ENCODE data around the gene PTPDC1. TPM values are rescaled to one million over a fixed set of nuclear protein-coding genes. Genes with fewer than 3 reads are reported as not detected.

Gene PTPDC1
- total RNA-seq, 4 donors from 2014 or later, result 5.9 to 21.6 (median 14.9) TPM

GRCh38 chr9:94127806-94128205 lies 43.5 kb downstream of the PTPDC1 start:
- intact Hi-C loops (cut with DNase I; ENCODE audit: low total_unique reads), result no loop called here
- Histone ChIP-seq H3K4me3 (no peak overlapping the region), H3K27ac (no peak overlapping the region), H3K27me3 (no peaks in the 10 kb centered on the region), H3K4me1 (no peaks in the 10 kb centered on the region), H3K9me3 (peaks cover 0 to 5% of the 10 kb centered on the region in 2 donors), H3K36me3 (no peaks in the 10 kb centered on the region)
- TF ChIP-seq, protein P1, sequence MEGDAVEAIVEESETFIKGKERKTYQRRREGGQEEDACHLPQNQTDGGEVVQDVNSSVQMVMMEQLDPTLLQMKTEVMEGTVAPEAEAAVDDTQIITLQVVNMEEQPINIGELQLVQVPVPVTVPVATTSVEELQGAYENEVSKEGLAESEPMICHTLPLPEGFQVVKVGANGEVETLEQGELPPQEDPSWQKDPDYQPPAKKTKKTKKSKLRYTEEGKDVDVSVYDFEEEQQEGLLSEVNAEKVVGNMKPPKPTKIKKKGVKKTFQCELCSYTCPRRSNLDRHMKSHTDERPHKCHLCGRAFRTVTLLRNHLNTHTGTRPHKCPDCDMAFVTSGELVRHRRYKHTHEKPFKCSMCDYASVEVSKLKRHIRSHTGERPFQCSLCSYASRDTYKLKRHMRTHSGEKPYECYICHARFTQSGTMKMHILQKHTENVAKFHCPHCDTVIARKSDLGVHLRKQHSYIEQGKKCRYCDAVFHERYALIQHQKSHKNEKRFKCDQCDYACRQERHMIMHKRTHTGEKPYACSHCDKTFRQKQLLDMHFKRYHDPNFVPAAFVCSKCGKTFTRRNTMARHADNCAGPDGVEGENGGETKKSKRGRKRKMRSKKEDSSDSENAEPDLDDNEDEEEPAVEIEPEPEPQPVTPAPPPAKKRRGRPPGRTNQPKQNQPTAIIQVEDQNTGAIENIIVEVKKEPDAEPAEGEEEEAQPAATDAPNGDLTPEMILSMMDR (IDR thresholded peaks at IDR 0.05), result no peak
- no peak for TF ChIP-seq POLR2A (IDR thresholded peaks at IDR 0.05)
- DNase-seq, result no peak

DNA sequence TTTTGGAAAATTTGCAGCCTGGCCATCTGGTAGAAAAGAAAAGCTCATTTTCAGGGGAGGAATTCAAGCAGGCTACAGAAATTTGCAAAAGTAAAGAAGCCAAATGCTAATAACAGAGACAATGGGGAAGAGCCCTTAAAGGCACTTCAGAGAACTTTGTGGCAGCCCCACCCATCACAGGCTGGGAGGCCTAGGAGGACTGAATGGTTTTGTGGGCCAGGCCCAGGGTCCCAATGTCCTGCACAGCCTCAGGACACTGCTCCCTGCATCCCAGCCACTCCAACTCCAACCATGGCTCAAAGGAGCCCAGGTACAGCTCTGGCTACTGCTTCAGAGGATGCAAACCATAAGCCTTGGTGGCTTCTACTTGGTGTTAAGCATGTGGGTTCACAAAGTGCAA lies 44.3 kb downstream of the PTPDC1 start:
- intact Hi-C loops (cut with DNase I; ENCODE audit: low total_unique reads), result no loop called here
- Histone ChIP-seq H3K9me3 (peaks cover 0 to 5% of the 10 kb centered on the region in 2 donors), H3K27me3 (no peaks in the 10 kb centered on the region), H3K36me3 (no peaks in the 10 kb centered on the region), H3K4me1 (no peaks in the 10 kb centered on the region), H3K4me3 (no peak overlapping the region), H3K27ac (no peak overlapping the region)
- no peak for TF ChIP-seq POLR2A (IDR thresholded peaks at IDR 0.05)
- TF ChIP-seq, protein P1 (IDR thresholded peaks at IDR 0.05), result no peak
- DNase-seq, result no peak

DNA sequence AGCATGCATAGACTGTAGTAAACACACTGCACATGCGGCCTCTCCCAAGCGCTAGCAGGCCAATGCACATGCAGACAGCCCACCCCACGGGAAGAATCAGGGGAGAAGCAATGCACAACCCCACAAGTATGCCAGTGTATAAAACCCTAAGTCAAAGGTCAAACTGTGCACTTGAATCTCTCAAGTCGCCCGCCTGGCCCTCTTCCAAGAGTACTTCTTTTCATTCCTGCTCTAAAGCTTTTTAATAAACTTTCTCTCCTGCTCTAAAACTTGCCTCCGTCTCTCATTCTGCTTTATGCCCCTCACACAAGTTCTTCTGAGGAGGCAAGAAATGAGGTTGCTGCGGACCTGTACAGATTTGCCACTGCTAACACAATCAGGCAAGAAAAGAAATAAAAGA lies 50.4 kb downstream of the PTPDC1 start:
- TF ChIP-seq, protein P1 (IDR thresholded peaks at IDR 0.05), result no peak
- no peak for TF ChIP-seq POLR2A (IDR thresholded peaks at IDR 0.05)
- H3K36me3 ChIP-seq, result no peaks in the 10 kb centered on the region
- H3K27me3 ChIP-seq, result no peaks in the 10 kb centered on the region
- intact Hi-C loops (cut with DNase I; ENCODE audit: low total_unique reads), result no loop called here
- H3K27ac ChIP-seq, result peak overlapping the region; percentile 94 to 95
- no peaks in the 10 kb centered on the region for H3K9me3 ChIP-seq
- no peak overlapping the region for H3K4me3 ChIP-seq
- peak in 1 of 2 donors; percentile 54 for DNase-seq
- peaks cover 12 to 21% of the 10 kb centered on the region in 2 donors for H3K4me1 ChIP-seq

DNA sequence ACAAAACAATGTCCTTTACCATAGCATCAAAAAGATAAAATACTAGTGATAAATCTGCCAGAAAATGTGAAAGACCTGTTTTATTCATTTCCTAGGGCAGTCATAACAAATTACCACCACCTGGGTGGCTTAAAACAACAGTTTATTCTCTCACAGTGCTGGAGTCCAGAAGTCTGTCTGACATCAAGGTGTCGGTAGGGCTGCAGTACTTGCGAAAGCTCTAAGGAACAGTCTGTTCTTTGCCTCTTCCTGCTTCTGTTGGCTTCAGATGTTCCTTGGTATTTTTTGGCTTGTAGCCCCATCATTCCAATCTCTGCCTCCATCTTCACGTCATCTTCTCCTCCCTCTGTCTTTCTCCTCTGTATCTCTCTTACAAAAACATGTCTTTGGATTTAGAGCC lies 51.0 kb downstream of the PTPDC1 start:
- Histone ChIP-seq H3K9me3 (no peaks in the 10 kb centered on the region), H3K4me1 (peaks cover 15 to 23% of the 10 kb centered on the region in 2 donors), H3K4me3 (no peak overlapping the region), H3K27ac (peak overlapping the region; percentile 94 to 95), H3K36me3 (no peaks in the 10 kb centered on the region), H3K27me3 (no peaks in the 10 kb centered on the region)
- DNase-seq, result peak; percentile 47 to 87
- TF ChIP-seq, protein P1 (IDR thresholded peaks at IDR 0.05), result peak in 2 of 4 experiments; percentile 16 to 46
- no peak for TF ChIP-seq POLR2A (IDR thresholded peaks at IDR 0.05)
- intact Hi-C loops (cut with DNase I; ENCODE audit: low total_unique reads), result no loop called here

GRCh38 chr9:94139672-94140417 lies 55.6 kb downstream of the PTPDC1 start:
- intact Hi-C loops (cut with DNase I; ENCODE audit: low total_unique reads), result no loop called here
- Histone ChIP-seq H3K27ac (peak overlapping the region; percentile 94 to 95), H3K4me3 (no peak overlapping the region), H3K9me3 (no peaks in the 10 kb centered on the region), H3K36me3 (no peaks in the 10 kb centered on the region), H3K4me1 (peaks cover 19 to 27% of the 10 kb centered on the region in 2 donors), H3K27me3 (no peaks in the 10 kb centered on the region)
- peak; percentile 94 to 98 for DNase-seq
- TF ChIP-seq POLR2A (IDR thresholded peaks at IDR 0.05), result no peak
- TF ChIP-seq, protein P1 (IDR thresholded peaks at IDR 0.05), result no peak
